ENCODE measurements around the gene PCBP3.
"Not testable (repeated sequence)": the region's sequence is repeated elsewhere in the genome, so short reads cannot be mapped to it uniquely, and the experiment has no call there.

PCBP3 gene

DNA sequence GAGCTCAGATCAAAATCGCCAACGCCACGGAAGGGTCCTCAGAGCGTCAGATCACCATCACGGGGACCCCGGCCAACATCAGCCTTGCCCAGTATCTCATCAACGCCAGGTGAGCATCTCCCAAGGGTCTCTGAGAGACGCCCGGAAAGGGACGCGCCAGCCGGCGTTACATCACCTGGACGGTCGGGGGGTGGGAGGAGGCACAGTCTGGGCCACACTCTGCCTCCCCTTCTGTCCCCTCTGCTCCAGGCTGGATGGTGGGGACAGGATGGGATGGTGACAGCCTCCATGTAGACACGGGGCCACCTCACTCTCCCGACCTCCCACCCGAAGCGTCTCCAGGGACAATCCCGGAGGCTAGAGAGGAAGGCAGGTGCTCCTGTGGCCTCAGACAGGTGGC is 296.6 kb downstream of the PCBP3 start:
- DNase-seq, result no peak

DNA sequence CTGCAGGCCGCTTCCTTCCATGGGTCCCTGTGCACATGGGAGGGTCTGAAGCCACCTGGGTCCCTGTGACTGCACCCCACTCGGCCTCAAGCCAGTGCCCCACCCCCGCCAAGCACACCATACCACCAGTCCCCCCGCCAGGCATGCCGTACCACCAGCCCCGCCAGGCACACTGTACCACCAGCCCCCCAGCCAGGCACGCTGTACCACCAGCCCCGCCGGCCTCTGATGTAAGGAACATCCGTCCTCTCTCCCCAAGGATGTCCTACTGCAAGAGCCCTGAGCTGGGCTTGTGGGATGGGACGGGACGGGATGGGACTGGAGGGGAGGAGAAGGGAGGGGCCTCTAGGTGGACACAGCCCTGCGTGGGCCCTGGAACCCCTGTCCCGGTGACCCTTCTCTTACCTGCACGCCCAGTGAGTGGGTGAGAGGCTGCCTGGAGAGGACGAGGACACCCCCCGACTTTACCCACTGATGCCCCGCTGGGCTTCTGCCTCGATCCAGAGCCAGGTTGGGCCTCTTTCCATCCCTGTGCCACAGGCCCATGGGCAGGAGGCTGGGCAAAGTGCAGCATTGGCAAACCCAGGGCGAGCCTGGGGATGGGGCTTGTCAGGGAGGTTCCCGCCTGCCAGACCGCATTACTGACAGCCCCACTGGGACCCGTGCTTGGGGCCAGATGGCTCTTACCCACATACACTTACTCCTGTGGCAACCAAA is 297.3 kb downstream of the PCBP3 start:
- no peak for DNase-seq

GRCh38 chr21:45941338-45941710 is 297.8 kb downstream of the PCBP3 start:
- no peak for DNase-seq

- no peak for DNase-seq
Measured at GRCh38 chr21:45941717-45942546, 298.4 kb downstream of the PCBP3 start.

DNA sequence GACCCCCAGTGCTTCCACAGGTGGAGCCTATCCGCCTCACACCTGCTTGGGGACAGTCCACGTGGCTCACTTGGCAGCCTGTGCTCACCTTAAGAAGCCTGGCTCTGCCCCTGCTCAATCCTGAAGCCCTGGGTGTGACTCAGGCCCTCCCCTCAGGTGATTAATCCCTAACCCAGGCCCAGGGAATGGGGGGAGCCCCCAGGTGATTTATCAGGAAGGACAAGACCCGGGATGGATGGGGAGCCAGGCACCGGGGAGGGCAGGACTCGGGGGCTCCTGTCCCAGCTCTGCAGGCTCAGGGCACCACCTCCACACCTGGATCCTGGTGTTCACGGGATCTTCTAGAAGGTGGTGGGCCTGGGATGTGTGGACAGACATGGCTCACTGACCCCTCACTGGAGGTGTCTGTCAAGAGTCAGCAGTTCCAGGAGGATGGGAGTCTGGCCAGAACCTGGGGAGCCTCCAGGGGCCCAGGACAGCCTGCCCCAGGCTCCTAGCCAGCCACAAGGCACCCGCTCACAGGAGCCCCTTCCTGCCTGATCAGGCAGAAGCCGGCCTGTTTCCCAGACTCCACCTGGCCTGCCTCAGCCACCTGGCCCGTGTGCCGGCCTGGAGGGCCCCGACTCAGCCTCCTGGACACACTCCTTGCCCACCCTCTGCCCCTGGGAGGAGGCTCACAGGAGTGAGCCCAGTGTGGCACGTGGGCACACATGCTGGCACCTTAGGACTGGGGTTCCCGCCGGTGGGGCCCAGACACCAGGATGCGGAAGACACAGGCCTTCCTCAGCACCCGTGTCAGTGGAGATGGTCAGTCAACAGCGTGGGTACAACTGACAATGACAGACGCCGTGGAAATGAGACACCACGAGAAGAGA is 299.5 kb downstream of the PCBP3 start:
- no peak for DNase-seq

DNA sequence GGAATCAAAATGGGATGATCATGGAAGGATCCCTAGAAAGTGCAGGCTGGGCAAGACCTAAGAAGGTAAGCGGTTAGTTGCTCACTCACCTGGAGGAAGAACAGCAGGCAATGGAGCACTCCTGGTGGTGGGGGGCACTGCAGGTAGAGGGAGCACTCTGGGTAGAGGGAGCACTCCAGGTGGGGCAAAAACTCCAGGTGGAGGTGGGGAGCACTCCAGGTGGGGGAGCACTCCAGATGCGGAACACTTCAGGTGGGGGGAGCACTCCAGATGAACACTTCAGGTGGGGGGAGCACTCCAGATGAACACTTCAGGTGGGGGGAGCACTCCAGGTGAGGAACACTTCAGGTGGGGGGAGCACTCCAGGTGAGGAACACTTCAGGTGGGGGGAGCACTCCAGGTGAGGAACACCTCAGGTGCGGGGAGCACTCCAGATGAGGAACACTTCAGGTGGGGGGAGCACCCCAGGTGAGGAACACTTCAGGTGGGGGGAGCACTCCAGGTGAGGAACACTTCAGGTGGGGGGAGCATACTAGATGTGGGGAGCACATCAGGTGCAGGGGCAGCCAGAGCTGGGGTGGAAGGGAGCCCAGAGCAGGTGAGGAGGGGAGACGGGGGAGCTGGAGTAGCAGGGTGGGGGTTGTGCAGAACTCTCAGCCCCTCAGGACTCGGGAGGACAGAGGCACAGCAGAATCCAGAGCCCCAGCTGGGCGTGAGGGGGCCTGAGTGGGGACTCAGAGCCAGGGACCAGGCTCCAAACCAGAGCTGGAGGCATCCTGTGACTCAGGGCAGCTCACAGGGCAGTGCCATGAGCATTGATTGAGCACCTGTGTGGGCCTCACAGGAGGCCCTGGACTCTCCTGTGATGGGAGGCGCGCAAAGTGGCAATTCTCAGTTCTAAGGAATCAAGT is 300.4 kb downstream of the PCBP3 start:
- DNase-seq, result no peak

DNA sequence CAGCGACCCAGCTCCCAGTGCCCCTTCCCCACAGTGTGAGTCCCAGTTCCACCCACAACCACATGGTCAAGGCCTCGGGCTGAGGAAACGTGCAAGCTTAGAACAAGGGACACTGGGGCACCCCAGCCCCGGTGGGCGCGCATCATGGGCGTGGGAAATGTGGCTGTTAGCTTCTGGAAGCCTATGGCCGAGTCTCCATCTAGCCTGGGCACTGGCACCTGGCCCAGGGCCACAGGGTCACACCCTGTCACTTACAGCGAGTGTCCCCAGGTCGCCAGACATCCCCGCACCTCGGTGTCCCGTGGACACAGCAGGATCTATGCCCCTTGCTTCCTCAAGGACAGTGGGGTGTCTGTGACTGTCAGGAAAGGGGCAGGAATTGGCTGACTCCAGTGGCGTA is 301.1 kb downstream of the PCBP3 start:
- no peak for DNase-seq

- no peak for DNase-seq
Measured at GRCh38 chr21:45945066-45945867, 301.7 kb downstream of the PCBP3 start.

- DNase-seq, result no peak
Measured at GRCh38 chr21:45945868-45946210, 302.3 kb downstream of the PCBP3 start.

GRCh38 chr21:45947296-45947695 is 303.8 kb downstream of the PCBP3 start:
- no peak for DNase-seq

DNA sequence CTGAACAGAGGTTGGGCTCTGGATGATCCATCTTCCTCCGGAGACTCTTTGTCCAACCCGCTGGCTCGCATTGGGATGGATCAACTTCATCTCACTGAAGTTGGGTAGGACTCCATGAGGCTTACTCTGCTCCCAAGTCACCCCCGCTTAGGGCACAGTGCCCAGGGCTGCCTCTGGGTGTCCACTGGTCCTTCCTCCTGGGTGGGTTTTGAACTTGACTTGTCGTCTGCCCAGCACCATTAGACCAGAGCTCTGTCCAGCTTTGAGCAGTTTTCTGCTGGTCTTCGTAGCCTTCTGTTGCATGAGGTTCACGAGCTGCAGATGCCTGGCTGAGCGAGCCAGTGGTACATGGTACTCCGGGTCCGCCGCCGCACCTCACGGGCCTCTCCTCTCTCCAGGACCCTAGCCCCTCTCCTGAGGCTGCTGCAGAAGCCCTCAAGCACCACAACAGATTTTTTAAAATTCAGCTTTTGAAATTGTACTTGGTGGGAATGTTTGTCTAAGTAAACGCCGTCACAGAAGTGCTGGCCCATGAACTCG is 304.3 kb downstream of the PCBP3 start:
- DNase-seq, result no peak

DNA sequence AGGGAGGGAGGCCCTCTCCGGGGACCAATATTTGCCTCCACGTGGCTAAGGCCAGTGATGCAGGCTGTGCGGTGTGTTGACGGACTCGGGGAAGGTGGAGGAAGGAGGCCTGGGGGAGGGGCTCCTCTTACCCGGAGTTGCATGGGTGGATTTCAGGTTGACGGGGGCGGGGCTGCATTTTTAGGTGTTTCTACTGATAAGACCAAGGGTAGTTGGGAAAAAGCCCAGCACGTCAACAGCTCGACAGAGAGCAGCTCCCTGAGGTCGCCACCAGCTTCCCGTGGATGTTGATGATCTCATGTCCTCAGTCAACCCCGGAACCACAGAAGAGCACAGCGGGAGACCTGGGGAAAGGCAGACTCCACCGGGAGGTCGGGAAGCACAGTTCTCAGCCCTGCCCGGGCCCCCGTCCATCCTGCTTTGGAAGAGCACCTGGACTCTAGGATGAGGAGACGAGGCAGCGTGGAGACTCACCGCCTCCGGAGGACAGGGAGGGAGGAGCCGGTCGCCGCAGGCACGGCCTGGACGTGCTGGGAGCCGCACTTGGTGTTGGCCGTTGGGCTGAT is 305.1 kb downstream of the PCBP3 start:
- DNase-seq, result no peak

- no peak for DNase-seq
Measured at GRCh38 chr21:45949928-45950739, 306.6 kb downstream of the PCBP3 start.

DNA sequence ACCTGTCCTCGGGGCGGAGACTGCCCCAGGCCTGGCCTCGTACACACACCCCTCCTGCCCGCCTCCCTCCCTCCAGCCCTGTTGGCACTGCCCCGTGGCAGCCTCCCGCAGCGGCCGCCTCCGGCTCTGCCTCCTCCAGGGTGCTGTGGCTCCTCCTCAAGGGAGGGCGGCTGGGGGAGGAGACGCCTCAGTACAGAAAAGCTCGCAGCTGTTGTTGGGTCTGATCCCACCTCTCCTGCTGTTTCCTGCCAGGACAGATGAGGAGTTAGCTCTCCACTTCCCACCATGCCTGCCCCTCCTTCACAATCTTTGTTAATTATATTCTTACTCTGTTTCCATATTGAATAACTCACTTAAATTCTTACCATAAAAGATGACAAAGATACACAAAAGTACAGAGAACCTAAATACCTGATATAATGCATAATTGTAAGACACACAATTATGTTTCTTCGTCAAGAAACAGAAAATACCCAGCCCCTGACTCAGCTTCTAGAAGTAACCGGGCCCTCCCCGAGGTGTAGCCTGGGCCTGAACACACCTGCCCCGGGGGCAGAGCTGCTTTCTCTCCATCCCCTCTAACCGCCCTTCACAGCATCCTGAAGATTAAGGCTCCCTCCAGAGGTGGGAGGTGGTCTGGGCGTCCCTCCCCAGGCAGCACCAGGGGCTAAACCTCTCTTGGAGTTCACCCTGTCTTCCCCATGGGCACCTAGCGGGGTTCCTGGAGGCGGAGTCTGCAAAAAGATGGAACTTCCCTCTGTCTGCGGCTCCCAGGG is 307.4 kb downstream of the PCBP3 start:
- DNase-seq, result no peak

DNA sequence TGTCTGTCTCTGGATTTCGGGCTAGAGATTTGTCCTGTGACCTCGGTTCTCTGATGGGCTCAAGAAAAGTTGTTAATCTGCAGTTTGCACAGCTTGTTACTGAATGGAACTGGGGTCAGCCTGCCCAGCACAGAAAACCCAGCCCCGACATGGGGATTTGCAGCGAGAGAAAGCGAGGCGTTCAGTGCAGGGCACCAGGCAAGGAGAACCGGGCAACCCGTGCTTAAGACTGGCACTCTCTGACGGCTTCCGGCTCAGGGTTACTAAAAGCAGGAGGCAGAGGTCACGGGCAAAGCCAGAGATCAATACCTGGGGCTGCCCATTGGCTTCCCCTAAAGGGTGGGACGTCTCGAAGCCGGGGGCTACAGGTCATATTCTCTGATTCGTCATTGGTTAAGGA is 308.2 kb downstream of the PCBP3 start:
- no peak for DNase-seq

DNA sequence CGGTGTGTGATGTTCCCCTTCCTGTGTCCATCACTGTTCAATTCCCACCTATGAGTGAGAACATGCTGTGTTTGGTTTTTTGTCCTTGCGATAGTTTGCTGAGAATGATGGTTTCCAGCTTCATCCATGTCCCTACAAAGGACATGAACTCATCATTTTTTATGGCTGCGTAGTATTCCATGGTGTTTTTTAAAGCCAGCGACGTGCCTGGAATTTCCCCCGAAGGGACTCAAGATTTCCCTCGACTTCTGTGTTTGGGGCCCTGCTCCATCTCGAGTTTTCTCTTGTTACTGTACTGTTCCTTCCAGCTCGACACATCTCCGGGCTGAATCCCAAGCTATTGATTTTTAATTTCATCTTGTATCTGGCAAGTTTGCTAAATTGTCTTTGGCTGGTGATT is 309.0 kb downstream of the PCBP3 start:
- not testable (repeated sequence) for DNase-seq

DNA sequence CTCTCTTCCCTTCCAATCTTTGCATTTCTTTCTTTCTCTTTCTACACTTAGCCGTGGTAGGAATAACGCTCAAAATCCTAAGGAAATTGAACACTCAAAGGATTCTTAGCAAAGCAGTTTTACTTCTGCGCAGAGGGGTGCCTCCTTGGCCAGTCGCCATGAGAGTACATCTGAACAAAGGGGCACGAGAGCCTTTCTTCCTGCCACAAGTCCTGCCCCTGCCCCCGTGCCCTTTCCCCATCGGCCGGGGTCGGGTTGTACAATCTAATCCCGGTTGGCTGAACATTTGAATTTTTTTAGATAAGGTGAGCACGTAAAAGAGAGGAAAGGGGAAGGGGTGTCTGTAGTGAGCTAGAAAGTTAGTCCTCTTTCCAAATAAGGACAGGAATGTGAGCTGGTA is 309.4 kb downstream of the PCBP3 start:
- no peak for DNase-seq

DNA sequence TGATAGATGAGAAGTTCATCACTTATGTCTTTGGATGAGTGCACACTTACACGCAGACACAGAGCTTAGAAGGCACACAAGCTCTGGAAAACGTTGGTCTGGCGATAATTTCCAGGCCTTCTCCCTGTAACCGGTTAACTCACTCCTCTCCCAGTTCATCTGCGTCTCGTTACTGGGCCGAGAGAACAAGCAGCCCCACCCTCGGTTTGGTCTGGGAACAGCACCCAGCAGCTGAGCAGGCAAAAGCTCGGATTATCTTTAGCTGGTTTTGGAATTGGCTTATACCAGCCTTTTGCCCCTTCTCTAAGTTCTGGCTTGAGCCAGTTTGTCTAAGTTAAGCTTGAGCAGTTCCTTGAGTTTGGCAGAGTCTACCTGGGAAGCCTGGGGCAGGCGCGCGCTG is 310.7 kb downstream of the PCBP3 start:
- no peak for DNase-seq

DNA sequence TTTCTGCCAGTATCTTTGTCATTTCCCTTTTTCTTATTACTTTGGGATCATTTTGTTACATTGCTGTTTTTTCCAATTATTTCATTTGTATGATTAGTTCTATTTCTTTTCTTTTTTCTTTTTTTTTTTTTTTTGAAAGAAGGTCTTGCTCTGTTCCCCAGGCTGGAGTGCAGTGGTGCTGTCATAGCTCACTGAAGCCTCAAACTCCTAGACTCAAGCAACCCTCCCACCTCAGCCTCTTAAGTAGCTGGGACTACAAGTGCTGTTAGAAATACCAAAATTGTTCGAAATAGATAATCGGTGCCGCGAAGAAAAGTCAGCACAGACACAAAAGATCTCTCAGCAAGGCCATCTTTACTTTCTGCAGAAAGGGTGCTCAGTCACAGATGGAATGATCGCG is 311.4 kb downstream of the PCBP3 start:
- DNase-seq, result no peak
